Measurements from ENCODE around the gene AKT1.

GRCh38 chr14:104771918-104772706, 23.4 kb downstream of the AKT1 start:
- no peak for TF ChIP-seq POLR2AphosphoS5 (IDR thresholded peaks at IDR 0.05)
- no peak for TF ChIP-seq CTCF (IDR thresholded peaks at IDR 0.05)
